Muscle layer of duodenum (tissue), 2 donors: Measurements from ENCODE around the gene SLC25A22.

Experiments
- H3K27ac ChIP-seq: one replicate; pipeline ENCODE4 v1.7.0; 2013; ENCODE audit warnings: mild to moderate bottlenecking, low read length
- H3K27me3 ChIP-seq: one replicate; pipeline ENCODE4 v1.7.0; 2013; ENCODE audit warnings: low read depth, mild to moderate bottlenecking, control low read depth, low read length
- H3K36me3 ChIP-seq, 2 donors: one replicate each; pipeline ENCODE4 v1.7.0; 2013; ENCODE audit warnings: low read length in 2 of 2, control low read depth in 1 of 2, mild to moderate bottlenecking in 1 of 2; ENCODE audit not compliant: insufficient read depth in 2 of 2, control insufficient read depth in 1 of 2
- H3K4me1 ChIP-seq, 2 donors: one replicate each; pipeline ENCODE4 v1.7.0; 2013; ENCODE audit warnings: low read length in 2 of 2, mild to moderate bottlenecking in 2 of 2, control low read depth in 1 of 2, moderate library complexity in 1 of 2; ENCODE audit not compliant: insufficient read depth in 2 of 2, control insufficient read depth in 1 of 2
- H3K4me3 ChIP-seq, 2 donors: one replicate each; pipeline ENCODE4 v1.7.0; 2013; ENCODE audit warnings: low read length in 2 of 2, low read depth in 1 of 2, mild to moderate bottlenecking in 1 of 2
- H3K9me3 ChIP-seq, 2 donors: one replicate each; pipeline ENCODE4 v1.7.0; 2013; ENCODE audit warnings: low read length in 2 of 2, control low read depth in 1 of 2, mild to moderate bottlenecking in 1 of 2; ENCODE audit not compliant: control insufficient read depth in 1 of 2
- donor health status: healthy.

The SLC25A22 gene

DNA sequence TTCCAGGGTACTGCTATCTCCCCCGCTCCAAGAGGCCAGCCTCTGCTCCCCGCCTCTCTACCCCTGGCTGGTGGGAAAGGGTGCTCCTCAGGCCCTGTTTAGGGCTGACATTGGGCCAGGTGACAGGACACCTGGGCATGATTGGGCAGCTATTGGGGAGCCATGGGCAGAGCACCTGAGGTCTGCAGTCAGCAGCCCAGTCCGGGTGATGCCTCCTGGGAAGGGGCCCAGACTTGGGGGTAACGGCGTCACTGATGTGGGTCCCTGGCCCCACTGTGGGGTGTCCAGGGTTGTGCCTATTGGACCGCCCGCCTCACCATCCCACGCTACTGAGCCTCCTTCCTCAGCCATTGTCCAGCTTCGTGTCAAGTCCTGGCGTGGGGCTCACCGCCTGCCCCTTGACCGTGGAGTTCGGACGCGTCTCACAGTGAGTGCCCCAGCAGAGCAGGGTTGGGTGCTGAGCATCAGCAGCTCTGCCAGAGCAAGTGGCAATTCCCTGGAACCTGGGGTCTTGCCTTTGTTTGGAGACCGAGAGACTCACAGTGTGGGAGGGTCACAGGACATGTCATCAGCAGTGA is 18.0 kb downstream of the SLC25A22 start:
- H3K4me3 ChIP-seq, result no peak overlapping the region
- no peaks in the 10 kb centered on the region for H3K27me3 ChIP-seq
- H3K9me3 ChIP-seq, result no peaks in the 10 kb centered on the region
- H3K36me3 ChIP-seq, result no peaks in the 10 kb centered on the region
- no peak overlapping the region for H3K27ac ChIP-seq
- H3K4me1 ChIP-seq, result peaks cover 4 to 33% of the 10 kb centered on the region in 2 donors

DNA sequence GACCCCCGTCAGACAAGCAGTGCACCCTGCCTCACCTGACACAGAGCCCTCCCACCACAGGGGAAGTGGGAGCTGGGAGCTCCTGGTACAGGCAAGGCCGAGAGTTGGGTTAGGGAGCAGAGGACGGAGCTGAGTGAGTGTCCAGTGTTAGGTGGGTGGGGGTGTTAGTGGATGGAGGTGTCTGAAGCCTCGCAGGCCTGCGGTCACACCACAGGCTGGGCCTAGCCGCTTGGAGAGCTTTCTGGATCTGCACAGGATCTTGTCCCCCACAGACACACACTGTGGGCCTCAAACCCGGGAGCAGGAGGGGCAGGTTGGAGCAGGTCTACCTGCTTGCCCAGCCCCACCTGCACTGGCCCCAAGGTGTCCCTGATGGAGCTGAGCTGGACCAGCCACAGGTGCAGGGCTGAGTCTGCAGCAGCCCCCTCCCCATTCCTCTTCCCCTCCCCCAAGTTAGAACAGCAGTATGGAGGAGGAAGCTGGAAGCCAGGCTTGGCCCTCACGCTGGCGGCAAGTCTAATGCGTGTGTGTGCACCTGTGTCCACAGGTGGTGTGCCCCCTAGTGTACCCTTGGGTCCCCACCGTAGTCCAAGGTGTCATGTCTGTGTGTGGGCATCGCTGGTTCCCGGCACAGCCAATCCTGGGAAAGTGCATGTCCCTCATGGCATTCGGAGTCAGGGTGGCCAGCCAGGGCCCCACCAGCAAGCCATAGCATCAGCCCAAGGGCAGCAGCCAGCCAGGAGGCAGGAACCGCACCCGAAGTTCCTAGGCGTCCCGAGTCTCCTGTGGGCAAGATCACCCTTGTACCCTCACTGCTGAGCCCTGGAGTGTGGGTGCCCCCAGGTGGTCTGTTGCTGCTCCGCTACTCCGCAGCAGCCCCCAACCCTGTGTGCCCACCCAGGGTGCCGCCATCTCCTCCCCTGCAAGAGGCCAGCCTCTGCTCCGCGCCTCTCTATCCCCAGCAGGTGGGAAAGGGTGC is 18.8 kb downstream of the SLC25A22 start:
- H3K27me3 ChIP-seq, result no peaks in the 10 kb centered on the region
- no peak overlapping the region for H3K27ac ChIP-seq
- no peaks in the 10 kb centered on the region for H3K9me3 ChIP-seq
- H3K36me3 ChIP-seq, result no peaks in the 10 kb centered on the region
- H3K4me3 ChIP-seq, result no peak overlapping the region
- peaks cover 4 to 37% of the 10 kb centered on the region in 2 donors for H3K4me1 ChIP-seq

DNA sequence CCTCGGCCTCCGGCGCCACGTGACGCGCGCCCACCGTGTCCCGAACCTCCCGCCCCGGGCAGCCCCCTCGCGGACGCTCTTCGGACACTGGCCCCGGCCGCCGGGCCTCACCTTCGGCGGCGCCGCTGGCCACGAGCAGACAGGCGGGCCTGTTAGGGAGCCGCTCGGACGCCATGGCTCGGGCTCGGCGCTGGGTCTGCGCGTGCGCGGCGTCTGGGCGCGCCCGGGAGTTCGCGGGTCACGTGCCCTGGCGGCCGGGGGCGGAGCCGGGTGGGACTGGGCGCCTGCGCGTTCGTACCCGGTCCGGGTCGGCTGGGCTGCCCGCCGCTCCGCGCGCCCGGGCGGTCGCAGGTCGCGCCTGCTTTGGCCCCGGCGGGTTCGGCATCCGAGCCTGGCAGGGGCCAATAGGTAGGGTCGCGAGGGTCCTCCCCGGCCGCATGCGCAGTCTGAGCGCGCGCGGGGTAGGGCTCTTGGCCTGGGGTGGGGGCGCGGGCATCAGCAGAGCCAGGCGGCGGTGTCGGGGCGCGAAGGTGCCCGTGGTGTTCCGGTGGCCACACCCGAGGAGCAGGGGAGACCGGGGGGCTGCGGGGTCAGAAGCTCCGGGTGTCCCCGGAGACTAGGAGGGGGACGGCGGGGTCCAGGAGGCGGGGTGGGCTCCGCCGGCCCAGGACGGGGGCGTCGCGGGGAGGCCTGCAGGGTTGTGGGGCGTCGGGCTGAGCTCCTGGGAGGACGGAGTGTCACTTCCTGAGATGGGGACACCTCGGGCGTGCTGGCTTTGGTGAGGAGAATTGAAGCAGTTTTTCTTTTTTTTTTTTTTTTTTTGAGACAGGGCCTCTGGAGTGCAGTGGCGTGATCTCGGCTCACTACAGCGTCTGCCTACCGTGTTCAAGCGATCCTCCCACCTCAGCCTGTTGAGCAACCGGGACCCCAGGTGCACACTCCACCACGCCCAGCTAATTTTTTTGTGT is 20.5 kb downstream of the SLC25A22 start, which contains the start of gene GATD1:
TSS of gene GATD1 (minus strand) at position 200 of the 968 bp plus-strand sequence. CDS start at position 175, 25 bp downstream.
- Histone ChIP-seq H3K27ac (no peak within 1 kb of the TSS), H3K36me3 (peaks cover 0 to 9% of the 10 kb centered on the region in 2 donors), H3K4me1 (peaks cover 4 to 42% of the 10 kb centered on the region in 2 donors), H3K4me3 (peak within 1 kb of the TSS; percentile 59 to 88), H3K9me3 (no peaks in the 10 kb centered on the region), H3K27me3 (no peaks in the 10 kb centered on the region)

DNA sequence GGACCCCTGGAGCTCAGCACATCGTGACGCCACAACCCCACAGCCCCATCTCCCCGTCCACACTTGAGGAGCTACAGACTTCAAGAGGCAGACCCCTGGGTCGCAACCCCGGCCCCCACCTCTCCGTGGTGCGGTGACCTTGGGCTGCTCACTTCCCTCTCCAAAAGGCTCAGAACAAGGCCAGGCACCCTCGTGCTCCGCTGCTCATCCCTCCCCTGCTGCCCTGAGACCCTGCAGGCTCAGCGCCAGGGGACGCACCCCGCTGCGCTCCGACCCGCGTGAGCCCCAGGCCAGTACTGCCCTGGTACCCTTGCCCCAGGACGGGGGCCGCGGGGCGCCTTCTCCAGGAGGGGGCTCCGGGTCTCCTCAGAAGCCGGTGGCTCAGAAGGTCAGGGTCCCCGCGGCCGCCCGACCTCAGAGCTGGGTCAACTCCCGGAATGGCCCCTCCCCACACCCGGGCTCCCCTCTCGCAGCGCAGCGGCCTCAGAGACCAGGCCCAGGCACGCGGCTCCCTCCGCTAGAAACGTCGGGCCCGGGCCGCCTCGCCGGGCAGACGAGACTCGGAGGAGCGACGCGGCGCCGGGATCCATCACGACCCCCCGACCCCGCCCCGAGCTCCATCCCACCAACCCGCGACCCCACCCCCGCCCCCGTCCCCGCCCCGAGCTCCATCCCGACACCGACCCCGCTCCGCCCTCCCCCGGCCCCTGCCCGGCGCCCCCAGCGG is 21.4 kb downstream of the SLC25A22 start:
- Histone ChIP-seq H3K27me3 (no peaks in the 10 kb centered on the region), H3K4me1 (peaks cover 4 to 42% of the 10 kb centered on the region in 2 donors), H3K36me3 (peaks cover 0 to 18% of the 10 kb centered on the region in 2 donors), H3K27ac (no peak overlapping the region), H3K4me3 (peak overlapping the region; percentile 59 to 88), H3K9me3 (no peaks in the 10 kb centered on the region)

DNA sequence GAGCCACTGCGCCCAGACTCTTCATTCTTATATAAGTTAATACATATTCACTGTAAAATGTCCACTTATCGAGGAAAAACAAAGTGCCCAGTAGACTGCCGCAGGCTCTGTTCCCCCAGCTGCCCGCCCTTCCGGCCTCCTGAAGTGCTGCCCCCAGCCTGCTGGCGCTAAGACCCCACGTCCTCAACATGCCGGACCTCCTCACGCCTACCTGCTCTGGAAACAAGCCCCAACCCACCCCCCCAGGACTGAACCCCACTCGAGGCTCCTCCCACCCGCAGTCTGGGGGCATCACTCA is 21.9 kb downstream of the SLC25A22 start:
- H3K4me3 ChIP-seq, result peak overlapping the region; percentile 59 to 88
- peaks cover 4 to 42% of the 10 kb centered on the region in 2 donors for H3K4me1 ChIP-seq
- no peaks in the 10 kb centered on the region for H3K9me3 ChIP-seq
- H3K27me3 ChIP-seq, result no peaks in the 10 kb centered on the region
- H3K36me3 ChIP-seq, result peaks cover 0 to 22% of the 10 kb centered on the region in 2 donors
- H3K27ac ChIP-seq, result no peak overlapping the region

DNA sequence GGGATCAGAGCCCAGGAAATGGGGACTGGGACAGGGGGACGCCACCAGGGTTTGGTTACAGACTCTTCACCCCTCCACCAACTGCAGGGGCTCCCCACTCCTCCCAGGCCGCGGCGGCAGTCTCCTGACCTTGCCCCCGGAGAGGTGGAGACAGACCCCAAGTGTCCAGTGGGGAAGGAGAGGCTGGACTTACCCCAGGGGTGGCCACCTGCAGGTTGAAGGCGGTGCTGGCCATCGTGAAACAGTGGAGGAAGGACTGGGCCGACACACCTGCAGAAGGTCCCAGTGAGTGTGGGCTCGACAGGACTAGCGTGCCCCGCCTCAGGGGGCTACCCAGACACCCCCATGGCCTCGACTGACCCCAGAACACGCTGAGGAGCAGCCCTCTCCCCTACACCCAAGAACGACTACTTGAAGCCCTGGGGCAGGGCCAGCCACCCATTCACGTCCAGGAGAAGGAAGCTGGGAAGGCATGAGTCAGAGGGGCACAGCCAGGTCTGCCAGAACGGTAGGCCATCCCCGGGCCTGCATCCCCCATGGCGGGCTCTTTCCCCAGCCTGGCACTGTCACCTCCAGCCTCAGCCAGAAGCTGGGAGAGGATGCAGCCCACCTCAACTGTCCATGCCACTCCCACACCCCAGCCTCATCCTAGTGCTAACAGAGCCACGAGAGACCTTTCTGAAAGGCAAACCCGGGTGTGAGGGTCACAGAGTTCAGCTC is 23.0 kb downstream of the SLC25A22 start:
- H3K36me3 ChIP-seq, result peaks cover 8 to 34% of the 10 kb centered on the region in 2 donors
- H3K4me3 ChIP-seq, result no peak overlapping the region
- peaks cover 4 to 42% of the 10 kb centered on the region in 2 donors for H3K4me1 ChIP-seq
- no peak overlapping the region for H3K27ac ChIP-seq
- no peaks in the 10 kb centered on the region for H3K27me3 ChIP-seq
- H3K9me3 ChIP-seq, result no peaks in the 10 kb centered on the region

DNA sequence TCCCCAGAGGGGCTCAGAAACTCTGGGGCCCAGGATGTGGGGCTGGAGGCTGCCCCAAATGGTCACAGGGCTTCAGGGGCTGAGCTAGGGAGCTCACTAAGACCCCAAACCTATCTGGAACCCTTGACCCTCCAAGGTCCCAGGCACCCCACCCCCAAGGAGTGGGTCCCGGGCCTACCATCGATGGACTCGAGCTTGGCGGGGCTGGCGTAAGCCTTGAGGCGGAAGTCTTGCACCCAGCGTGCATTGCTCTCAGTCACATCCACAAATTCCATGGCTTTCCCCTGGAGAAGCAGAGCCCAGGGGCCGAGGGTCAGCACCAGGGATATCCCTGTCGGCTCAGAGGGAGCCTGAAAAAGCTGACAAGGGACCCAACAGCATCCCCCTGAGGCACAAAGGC is 24.3 kb downstream of the SLC25A22 start:
- Histone ChIP-seq H3K9me3 (no peaks in the 10 kb centered on the region), H3K27me3 (no peaks in the 10 kb centered on the region), H3K4me3 (no peak overlapping the region), H3K36me3 (peaks cover 12 to 37% of the 10 kb centered on the region in 2 donors), H3K4me1 (peaks cover 4 to 42% of the 10 kb centered on the region in 2 donors), H3K27ac (no peak overlapping the region)

DNA sequence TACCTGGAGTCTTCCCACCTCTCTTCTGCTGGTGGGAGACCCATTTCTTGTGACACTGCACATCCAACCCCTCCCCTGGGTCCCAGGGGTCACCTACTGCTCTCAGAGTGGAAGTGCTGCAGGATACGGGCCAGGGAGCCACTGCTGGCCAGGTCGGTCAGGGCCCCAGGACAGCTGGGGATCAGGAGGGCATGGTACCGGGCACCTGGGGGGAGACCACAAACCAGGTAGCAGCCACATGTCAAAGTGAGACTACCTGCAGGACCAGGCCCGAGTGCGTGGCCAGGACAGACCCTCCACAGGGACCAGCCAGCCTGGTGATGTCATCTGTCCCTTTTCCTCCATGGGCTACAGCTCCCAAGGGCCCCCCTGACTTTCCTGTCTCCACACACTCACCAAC is 24.7 kb downstream of the SLC25A22 start:
- H3K36me3 ChIP-seq, result peaks cover 12 to 37% of the 10 kb centered on the region in 2 donors
- H3K4me1 ChIP-seq, result peaks cover 4 to 41% of the 10 kb centered on the region in 2 donors
- H3K4me3 ChIP-seq, result no peak overlapping the region
- H3K9me3 ChIP-seq, result no peaks in the 10 kb centered on the region
- H3K27me3 ChIP-seq, result no peaks in the 10 kb centered on the region
- no peak overlapping the region for H3K27ac ChIP-seq

DNA sequence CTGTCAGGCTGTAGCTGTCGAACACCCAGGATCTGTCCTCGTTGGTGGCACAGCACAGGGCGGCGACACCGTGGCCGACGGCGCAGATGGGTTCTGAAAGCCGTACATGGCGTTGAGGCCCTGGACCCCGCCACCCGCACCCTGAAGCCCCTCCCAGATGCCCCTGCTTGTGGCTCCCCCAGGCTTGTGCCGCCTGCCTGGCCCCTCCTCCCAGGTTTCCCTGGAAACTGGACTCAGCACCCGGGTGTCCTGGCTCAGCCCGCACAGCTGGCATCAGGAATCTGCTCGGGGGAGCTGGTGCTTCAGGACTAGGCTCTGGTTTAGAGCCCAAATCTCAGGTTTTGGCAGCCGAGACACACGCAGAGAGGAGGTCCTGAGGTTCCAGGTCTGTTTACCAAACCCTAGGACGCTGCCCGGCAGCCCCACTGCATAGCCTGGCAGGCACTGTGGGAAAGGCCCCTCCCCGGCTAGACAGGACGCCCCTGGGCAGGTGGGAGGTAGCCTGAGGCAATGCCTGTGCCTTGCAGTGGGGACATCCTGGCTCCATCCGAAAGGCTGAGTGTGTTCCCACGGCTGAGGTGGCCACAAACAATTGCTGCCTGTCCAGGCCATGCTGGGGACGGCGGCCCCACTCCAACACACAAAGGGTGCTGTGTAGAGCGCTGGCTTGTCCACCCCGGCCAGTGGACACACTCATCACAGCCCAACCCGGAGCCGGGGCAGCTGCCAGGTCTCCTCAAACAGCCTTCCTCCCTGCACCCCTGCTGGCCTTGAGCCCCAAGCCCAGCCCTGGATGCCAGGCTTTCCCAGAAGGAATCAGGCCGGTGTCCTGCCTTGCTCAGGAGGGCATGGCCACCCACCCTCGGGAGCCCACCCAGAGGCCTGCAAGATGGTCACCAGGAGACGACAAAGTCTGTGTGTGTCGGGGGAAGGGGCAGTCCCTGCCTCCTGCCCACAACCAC is 25.4 kb downstream of the SLC25A22 start:
- H3K36me3 ChIP-seq, result peaks cover 12 to 37% of the 10 kb centered on the region in 2 donors
- H3K27ac ChIP-seq, result no peak overlapping the region
- no peak overlapping the region for H3K4me3 ChIP-seq

More for the DNA sequence above, 25.4 kb downstream of the SLC25A22 start:
- no peaks in the 10 kb centered on the region for H3K27me3 ChIP-seq
- peaks cover 4 to 37% of the 10 kb centered on the region in 2 donors for H3K4me1 ChIP-seq
- H3K9me3 ChIP-seq, result no peaks in the 10 kb centered on the region
